GM18520 (cell line): ENCODE results near the gene TRIM61.

Experiments used
- ATAC-seq: cut with Tn5 transposase; IDR thresholded peaks from one replicate; pipeline ENCODE4 v1.9.1; 2021; ENCODE audit not compliant: unreplicated experiment

The TRIM61 gene

DNA sequence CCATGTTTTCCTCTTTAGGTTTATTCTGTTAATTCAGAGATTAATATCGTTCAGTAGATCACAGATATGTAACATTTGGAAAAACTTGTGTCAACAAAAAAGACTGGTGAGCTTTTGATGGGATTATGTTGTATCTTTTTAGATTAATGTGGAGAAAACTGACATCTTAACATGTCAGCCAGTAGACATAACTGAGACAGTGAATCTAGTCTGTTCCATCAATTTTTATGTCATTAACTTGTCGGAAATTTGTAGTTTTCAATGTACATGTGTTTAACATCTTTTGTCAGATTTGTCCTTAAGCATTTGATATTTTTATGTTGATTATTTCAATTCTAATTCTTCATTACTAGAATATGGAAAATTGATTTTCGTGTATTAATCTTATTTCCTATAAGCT, 58.5 kb downstream of the TRIM61 start:
- no peak for ATAC-seq
